Kidney (tissue), 14 donors: ENCODE measurements around the gene TMEM119. TPM values are rescaled to one million over a fixed set of nuclear protein-coding genes. Genes with fewer than 3 reads are reported as not detected.

ENCODE experiments used
- DNase-seq, 5 donors: peaks; one replicate each; pipeline ENCODE4 v3.0.0-alpha.2; 2013 to 2020
- FAIRE-seq: peaks from 2 replicates; lab custom pipeline; 2012; peaks lifted over from hg19 to GRCh38; lab: Jason Lieb, UNC
- H3K27ac ChIP-seq, 2 donors: one replicate each; pipeline ENCODE4 v1.7.0; 2013; ENCODE audit warnings: low read depth in 2 of 2, low read length in 2 of 2, inconsistent platforms in 1 of 2
- H3K27me3 ChIP-seq: one replicate; pipeline ENCODE4 v1.7.1; 2013; ENCODE audit warnings: low read length, inconsistent platforms; ENCODE audit not compliant: control insufficient read depth, insufficient read depth
- H3K36me3 ChIP-seq, 3 donors: one replicate each; pipeline versions ENCODE4 v1.7.0 to v1.7.1; 2013; ENCODE audit warnings: low read length in 3 of 3, control low read depth in 1 of 3, inconsistent platforms in 1 of 3; ENCODE audit not compliant: insufficient read depth in 3 of 3, control insufficient read depth in 2 of 3
- H3K4me1 ChIP-seq, 3 donors: one replicate each; pipeline versions ENCODE4 v1.7.0 to v1.7.1; 2013; ENCODE audit warnings: low read length in 3 of 3, inconsistent platforms in 1 of 3, low read depth in 1 of 3; ENCODE audit not compliant: control insufficient read depth in 2 of 3, insufficient read depth in 2 of 3
- H3K4me3 ChIP-seq, 3 donors: one replicate each; pipeline versions ENCODE4 v1.7.0 to v1.8.1; 2013; ENCODE audit warnings: low read length in 3 of 3, control low read depth in 1 of 3, inconsistent platforms in 1 of 3
- H3K9ac ChIP-seq, 3 donors: one replicate each; pipeline versions ENCODE4 v1.7.0 to v1.7.1; 2013; ENCODE audit warnings: low read length in 3 of 3, control low read depth in 1 of 3, inconsistent platforms in 1 of 3
- H3K9me3 ChIP-seq, 3 donors: one replicate each; pipeline versions ENCODE4 v1.7.0 to v1.7.1; 2013; ENCODE audit warnings: low read length in 3 of 3, control low read depth in 1 of 3, inconsistent platforms in 1 of 3; ENCODE audit not compliant: control insufficient read depth in 2 of 3, insufficient read depth in 1 of 3
- CTCF ChIP-seq: IDR thresholded peaks from 3 replicates; pipeline ENCODE4 v1.5.1; 2012; ENCODE audit warnings: mild to moderate bottlenecking, moderate library complexity, borderline replicate concordance; ENCODE audit not compliant: insufficient read depth; ENCODE audit errors: extremely low read depth
- intact Hi-C: fragments of 100-400 bp; cut with DNase I; formaldehyde crosslinking; loops from one replicate; pipeline ENCODE4 v1.11.1; 2022
- polyA plus RNA-seq: library from polyadenylated mRNA; stranded (reverse); fragments of 350-450 nt; fragmentation: Illumina TruSeq; extraction: RNeasy Lipid Tissue Mini Kit (QIAGEN cat#74804); gene quantifications from one replicate; pipeline ENCODE4 v1.2.3, GENCODE V29; 2014; ENCODE audit warnings: low read depth, low replicate concordance; ENCODE audit not compliant: insufficient read depth
- total RNA-seq: library from RNA; stranded (reverse); fragmentation: NEBNext Ultra II Directional; extraction: Animal tissue kit (Norgen Biotek cat#: 25700); gene quantifications from one replicate; pipeline ENCODE4 v1.2.1, GENCODE V29; 2021
- donor health status: control.
- donor health status: control.
- donor health status: control.
- donor health status: control.
- donor health status: control.
- donor health status: DM: yes; HTN: yes; CAD: no.
- donor health status: Normal renal cell carcinoma (clear cell type).

Gene TMEM119
- total and polyA plus RNA-seq, 2 donors from 2014 or later, result 4.1 to 15.8 TPM

DNA sequence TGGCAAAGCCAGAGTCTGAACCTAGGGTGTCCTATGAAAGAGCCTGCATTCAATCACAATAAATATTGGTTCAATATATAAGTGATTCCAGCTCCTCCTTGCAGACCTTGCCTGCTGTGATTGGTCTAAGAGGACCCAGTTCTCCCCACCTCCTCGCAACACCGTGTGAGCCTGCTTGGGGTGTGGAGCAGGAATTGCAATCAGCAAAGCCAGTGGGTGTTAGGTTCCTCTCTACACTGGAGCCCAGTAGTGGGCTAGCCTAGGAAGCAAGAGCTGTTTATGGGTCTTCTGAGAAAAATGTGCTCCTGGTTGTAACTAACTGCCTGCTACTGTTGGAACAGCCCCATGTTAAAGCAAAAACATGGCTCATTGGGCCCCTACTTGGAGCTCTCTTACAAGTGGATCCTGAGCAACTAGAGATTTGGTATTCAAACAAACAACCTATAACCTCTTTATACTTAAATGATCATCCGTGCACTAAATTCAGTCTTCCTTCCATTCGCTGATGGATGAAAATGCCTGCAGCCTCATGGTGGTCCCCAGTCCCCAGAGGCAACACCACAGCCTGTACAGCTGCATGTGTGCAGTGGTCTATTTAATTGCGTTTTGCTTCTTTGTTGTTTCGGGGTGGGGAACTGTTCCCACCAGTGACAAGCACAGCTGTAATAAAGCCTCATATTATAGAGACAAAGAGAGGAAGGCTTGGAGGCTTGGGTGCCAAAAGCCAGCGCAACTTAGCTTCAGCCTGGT is 39.5 kb upstream of the TMEM119 start:
- Histone ChIP-seq H3K27me3 (no peaks in the 10 kb centered on the region), H3K4me3 (no peak overlapping the region), H3K9ac (no peak overlapping the region), H3K4me1 (peaks cover 0 to 2% (median 0%) of the 10 kb centered on the region in 3 donors), H3K27ac (no peak overlapping the region), H3K36me3 (no peaks in the 10 kb centered on the region), H3K9me3 (no peaks in the 10 kb centered on the region)
- FAIRE-seq (no peak), DNase-seq (no peak)
- TF ChIP-seq CTCF, result no peak
- intact Hi-C loops, result no loop called here

DNA sequence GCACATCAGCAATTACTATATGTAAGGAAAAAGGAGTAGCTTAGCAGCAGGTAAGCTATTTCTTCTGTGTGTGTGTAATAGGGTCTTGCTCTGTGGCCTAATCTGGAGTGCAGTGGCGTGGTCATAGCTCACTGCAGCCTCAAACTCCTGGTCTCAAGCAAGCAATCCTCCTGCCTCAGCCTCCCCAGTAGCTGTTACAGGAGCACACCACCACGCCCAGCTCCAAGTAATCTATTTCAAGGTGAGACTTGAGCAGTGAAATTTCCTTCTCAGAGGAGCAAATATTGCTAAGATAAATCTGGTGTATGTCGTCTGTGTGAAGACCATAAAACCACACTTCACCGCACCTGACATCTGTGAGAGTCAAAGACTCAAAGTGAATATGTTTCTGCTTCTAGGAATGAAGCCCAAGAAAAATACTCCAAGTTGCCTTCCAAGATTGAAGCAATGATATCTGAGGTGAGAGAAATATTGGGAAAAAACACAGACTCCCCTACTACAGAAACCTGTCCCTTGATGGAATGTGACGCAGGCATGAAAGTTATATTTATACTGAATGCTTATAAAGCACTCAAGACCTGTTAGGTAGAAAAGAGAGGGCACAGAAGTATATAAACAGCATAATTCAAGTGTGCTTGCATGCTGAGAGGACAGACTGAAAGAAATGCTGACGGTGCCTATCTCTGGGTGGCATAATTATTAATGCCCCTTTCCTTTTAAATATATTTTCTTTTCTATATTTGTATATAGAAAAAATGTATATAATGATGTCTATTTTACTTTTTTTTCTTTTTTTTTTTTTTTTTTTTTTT is 38.3 kb upstream of the TMEM119 start:
- intact Hi-C loops, result no loop called here
- Histone ChIP-seq H3K4me1 (no peaks in the 10 kb centered on the region), H3K27ac (no peak overlapping the region), H3K9ac (no peak overlapping the region), H3K4me3 (no peak overlapping the region), H3K27me3 (no peaks in the 10 kb centered on the region), H3K9me3 (no peaks in the 10 kb centered on the region), H3K36me3 (no peaks in the 10 kb centered on the region)
- DNase-seq, result no peak
- FAIRE-seq, result no peak
- no peak for TF ChIP-seq CTCF

DNA sequence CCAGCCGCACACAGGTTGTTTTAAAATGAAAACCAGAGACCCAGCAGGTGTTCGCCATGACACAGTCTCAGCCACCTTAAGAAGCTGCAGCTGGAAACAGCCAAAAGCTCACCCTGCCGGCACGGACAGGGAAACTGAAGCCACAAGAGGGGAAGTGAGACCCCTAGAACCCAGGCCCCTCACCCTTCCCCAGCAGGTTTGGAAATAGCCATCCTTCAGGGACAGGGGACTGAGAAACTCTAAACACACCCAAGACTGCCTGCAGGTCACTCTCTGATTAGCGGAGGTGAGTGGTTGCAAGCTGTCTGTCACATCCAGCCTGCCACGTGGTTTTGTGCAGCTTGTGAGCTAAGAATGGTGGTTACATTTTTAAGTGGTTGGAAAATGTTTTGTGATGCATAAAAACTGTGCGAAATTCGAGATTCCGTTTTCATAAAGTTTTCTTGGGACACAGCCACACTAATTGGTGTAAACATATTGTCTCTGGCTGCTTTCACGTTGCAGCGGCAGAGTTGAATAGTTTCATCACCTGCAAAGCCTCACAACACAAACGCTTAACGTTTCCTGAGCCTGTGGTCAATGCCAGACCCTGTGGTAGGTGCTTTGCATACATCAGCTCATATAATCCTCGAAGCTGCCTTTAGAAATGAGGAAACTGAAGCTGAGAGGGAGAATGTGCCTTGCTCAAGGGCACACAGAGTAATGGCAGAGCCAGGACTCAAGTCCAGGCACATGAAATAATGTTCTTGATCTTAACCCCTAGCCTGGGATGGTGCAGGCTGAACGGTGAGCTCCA is 37.5 kb upstream of the TMEM119 start:
- Histone ChIP-seq H3K9ac (no peak overlapping the region), H3K27ac (no peak overlapping the region), H3K9me3 (no peaks in the 10 kb centered on the region), H3K27me3 (no peaks in the 10 kb centered on the region), H3K36me3 (no peaks in the 10 kb centered on the region), H3K4me1 (no peaks in the 10 kb centered on the region), H3K4me3 (no peak overlapping the region)
- DNase-seq, result peak in 1 of 5 donors; percentile 33
- FAIRE-seq, result no peak
- intact Hi-C loops, result no loop called here
- TF ChIP-seq CTCF, result no peak
